OCI-LY1 (cell line): ENCODE results near the gene RAI1.
A peak's percentile ranks its signal among the peaks of the same experiment; 100 is the strongest.

Experiments used
- H2AFZ ChIP-seq: fragments of 200-600 bp; sonication (generic), shearing (Covaris generic); 2 replicates; pipeline ENCODE4 v1.6.0; 2014; ENCODE audit warnings: antibody characterized with exemption, mild to moderate bottlenecking, low read length
- H3F3A ChIP-seq: fragments of 200-600 bp; sonication (generic), shearing (Covaris generic); 2 replicates; pipeline ENCODE4 v1.6.0; 2014; ENCODE audit warnings: mild to moderate bottlenecking, antibody characterized with exemption, low read length, moderate library complexity; ENCODE audit not compliant: insufficient read depth
- H3K27ac ChIP-seq: fragments of 200-600 bp; sonication (generic); 2 replicates; pipeline ENCODE4 v1.5.1; 2014; ENCODE audit warnings: low read length, mixed run types, mild to moderate bottlenecking, low read depth; ENCODE audit not compliant: poor library complexity, severe bottlenecking
- H3K27me3 ChIP-seq: fragments of 200-600 bp; sonication (generic); 2 replicates; pipeline ENCODE4 v1.6.0; 2014; ENCODE audit warnings: antibody characterized with exemption, mild to moderate bottlenecking, low read length, moderate library complexity; ENCODE audit not compliant: insufficient read depth
- H3K36me3 ChIP-seq: fragments of 200-600 bp; sonication (generic); 2 replicates; pipeline ENCODE4 v1.6.1; 2014; ENCODE audit warnings: mild to moderate bottlenecking, antibody characterized with exemption, low read length, moderate library complexity, mixed read lengths; ENCODE audit not compliant: insufficient read depth
- H3K4me1 ChIP-seq: fragments of 200-600 bp; sonication (generic); 2 replicates; pipeline ENCODE4 v1.5.1; 2014; ENCODE audit warnings: mild to moderate bottlenecking, low read length, moderate library complexity; ENCODE audit not compliant: insufficient read depth, severe bottlenecking
- H3K4me2 ChIP-seq: fragments of 200-600 bp; sonication (generic), shearing (Covaris generic); 2 replicates; pipeline ENCODE4 v1.6.1; 2014; ENCODE audit warnings: low read length
- H3K4me3 ChIP-seq: fragments of 200-600 bp; sonication (generic); 2 replicates; pipeline ENCODE4 v1.5.1; 2014; ENCODE audit warnings: low read length, low read depth, mild to moderate bottlenecking, mixed read lengths; ENCODE audit not compliant: poor library complexity, severe bottlenecking
- H3K79me2 ChIP-seq: fragments of 200-600 bp; shearing (Covaris generic); 2 replicates; pipeline ENCODE4 v1.6.1; 2016; ENCODE audit warnings: mixed run types, low read length, mixed read lengths; ENCODE audit not compliant: insufficient read depth
- H3K9ac ChIP-seq: fragments of 200-600 bp; sonication (generic), shearing (Covaris generic); 2 replicates; pipeline ENCODE4 v1.6.1; 2014; ENCODE audit warnings: mild to moderate bottlenecking, low read length, mixed read lengths
- H3K9me2 ChIP-seq: fragments of 200-600 bp; sonication (generic), shearing (Covaris generic); 2 replicates; pipeline ENCODE4 v1.6.1; 2014; ENCODE audit warnings: low read depth, mild to moderate bottlenecking, low read length, mixed read lengths
- H3K9me3 ChIP-seq: fragments of 200-600 bp; shearing (Covaris generic); 2 replicates; pipeline ENCODE4 v1.6.1; 2014; ENCODE audit warnings: low read length, mixed read lengths
- H4K20me1 ChIP-seq: fragments of 200-600 bp; sonication (generic), shearing (Covaris generic); 2 replicates; pipeline ENCODE4 v1.6.0; 2016; ENCODE audit warnings: mild to moderate bottlenecking, low read length; ENCODE audit not compliant: insufficient read depth
- CTCF ChIP-seq: fragments of 200-600 bp; sonication (generic), shearing (Covaris generic); IDR thresholded peaks from 2 replicates; pipeline ENCODE4 v1.5.1; 2017; ENCODE audit warnings: mild to moderate bottlenecking, antibody characterized with exemption, low read length, moderate library complexity, mixed read lengths
- EZH2 ChIP-seq: fragments of 200-600 bp; sonication (generic), shearing (Covaris generic); IDR thresholded peaks from 2 replicates; pipeline ENCODE4 v1.8.0; 2017; ENCODE audit warnings: borderline replicate concordance, mixed run types, mild to moderate bottlenecking, antibody characterized with exemption, low read length, moderate library complexity, mixed read lengths

RAI1 gene

GRCh38 chr17:17835415-17836249 is 154.4 kb downstream of the RAI1 start:
- Histone ChIP-seq H3K9me3 (no peaks in the 10 kb centered on the region), H3F3A (0 out of 2 replicates have a peak, but pooled peaks cover 2% of the 10 kb centered on the region), H3K27me3 (no peaks in the 10 kb centered on the region), H3K4me2 (peak overlapping the region; percentile 97), H3K79me2 (no peaks in the 10 kb centered on the region), H3K9ac (peak overlapping the region; percentile 97), H3K27ac (peak overlapping the region; percentile 92), H3K4me1 (peaks cover 67% of the 10 kb centered on the region), H3K4me3 (peak overlapping the region; percentile 94), H4K20me1 (no peaks in the 10 kb centered on the region), H3K9me2 (no peaks in the 10 kb centered on the region), H2AFZ (no peak overlapping the region), H3K36me3 (peaks cover 18% of the 10 kb centered on the region)
- TF ChIP-seq CTCF = no peak
- no peak for TF ChIP-seq EZH2

- H3K4me1 ChIP-seq = peaks cover 67% of the 10 kb centered on the region
- H3K79me2 ChIP-seq = no peaks in the 10 kb centered on the region
Observed at GRCh38 chr17:17836250-17836817, 155.1 kb downstream of the RAI1 start.

GRCh38 chr17:17836818-17837379 is 155.6 kb downstream of the RAI1 start, which contains the start of gene SREBF1:
SREBF1 (minus strand) TSS chr17:17836986; CDS start chr17:17836817, 169 bp downstream.
- Histone ChIP-seq H2AFZ (no peak within 1 kb of the TSS), H3F3A (0 out of 2 replicates have a peak, but pooled peaks cover 2% of the 10 kb centered on the region), H3K9me2 (no peaks in the 10 kb centered on the region)

More at GRCh38 chr17:17836250-17836817, 155.1 kb downstream of the RAI1 start:
- TF ChIP-seq CTCF (no peak), EZH2 (no peak)
- no peaks in the 10 kb centered on the region for H3K27me3 ChIP-seq
- no peaks in the 10 kb centered on the region for H4K20me1 ChIP-seq
- H3K27ac ChIP-seq = peak overlapping the region; percentile 92
- H3F3A ChIP-seq = 0 out of 2 replicates have a peak, but pooled peaks cover 2% of the 10 kb centered on the region
- H3K36me3 ChIP-seq = peaks cover 13% of the 10 kb centered on the region
- H3K4me2 ChIP-seq = peak overlapping the region; percentile 97
- no peaks in the 10 kb centered on the region for H3K9me2 ChIP-seq
- H3K9ac ChIP-seq = peak overlapping the region; percentile 97
- peak overlapping the region; percentile 94 for H3K4me3 ChIP-seq
- H3K9me3 ChIP-seq = no peaks in the 10 kb centered on the region
- H2AFZ ChIP-seq = no peak overlapping the region

More at GRCh38 chr17:17836818-17837379, 155.6 kb downstream of the RAI1 start, which contains the start of gene SREBF1:
- Histone ChIP-seq H3K4me1 (peaks cover 67% of the 10 kb centered on the region), H3K9me3 (no peaks in the 10 kb centered on the region), H3K4me2 (peak within 1 kb of the TSS; percentile 97), H3K79me2 (no peaks in the 10 kb centered on the region), H3K27me3 (no peaks in the 10 kb centered on the region), H3K4me3 (peak within 1 kb of the TSS; percentile 94), H3K27ac (peak within 1 kb of the TSS; percentile 92), H4K20me1 (no peaks in the 10 kb centered on the region), H3K9ac (peak within 1 kb of the TSS; percentile 97), H3K36me3 (peaks cover 13% of the 10 kb centered on the region)
- TF ChIP-seq CTCF = no peak
- no peak for TF ChIP-seq EZH2
